Mesenchymal stem cell (in vitro differentiated cells and primary cell): Measurements from ENCODE around the gene TSC2.
A peak's percentile ranks its signal among the peaks of the same experiment; 100 is the strongest.
"Not testable (repeated sequence)": the region's sequence is repeated elsewhere in the genome, so short reads cannot be mapped to it uniquely, and the experiment has no call there.

Experiments
- DNase-seq: peaks from one replicate; pipeline ENCODE4 v3.0.0-alpha.2; 2013
- H2AFZ ChIP-seq: one replicate; pipeline ENCODE4 v1.6.1; 2013; ENCODE audit warnings: low read depth, mild to moderate bottlenecking, control low read depth, inconsistent platforms, low read length, moderate library complexity
- H2AK5ac ChIP-seq: 2 replicates; pipeline ENCODE4 v1.6.1; 2013; ENCODE audit warnings: low read length, moderate library complexity, mild to moderate bottlenecking, inconsistent platforms; ENCODE audit not compliant: severe bottlenecking
- H2BK120ac ChIP-seq: one replicate; pipeline ENCODE4 v1.6.1; 2013; ENCODE audit warnings: low read depth, mild to moderate bottlenecking, inconsistent platforms, low read length, moderate library complexity
- H2BK12ac ChIP-seq, 2 experiments: one replicate each; pipeline ENCODE4 v1.6.1; 2013; ENCODE audit warnings: inconsistent platforms in 2 of 2, low read length in 2 of 2, mild to moderate bottlenecking in 2 of 2, moderate library complexity in 2 of 2, control low read depth in 1 of 2
- H2BK15ac ChIP-seq: one replicate; pipeline ENCODE4 v1.6.1; 2013; ENCODE audit warnings: mild to moderate bottlenecking, low read depth, inconsistent platforms; ENCODE audit not compliant: poor library complexity, severe bottlenecking
- H2BK5ac ChIP-seq: 2 replicates; pipeline ENCODE4 v1.6.1; 2013; ENCODE audit warnings: low read depth, mild to moderate bottlenecking, low read length, control low read depth, inconsistent platforms; ENCODE audit not compliant: poor library complexity, severe bottlenecking
- H3K14ac ChIP-seq, 2 experiments: one replicate each; pipeline ENCODE4 v1.6.1; 2013; ENCODE audit warnings: inconsistent platforms in 2 of 2, low read length in 2 of 2, control low read depth in 1 of 2, mild to moderate bottlenecking in 1 of 2, moderate library complexity in 1 of 2
- H3K18ac ChIP-seq, 2 experiments: one replicate each; pipeline ENCODE4 v1.6.1; 2013; ENCODE audit warnings: inconsistent platforms in 2 of 2, low read length in 2 of 2, control low read depth in 1 of 2, low read depth in 1 of 2, mild to moderate bottlenecking in 1 of 2
- H3K23ac ChIP-seq, 2 experiments: one replicate each; pipeline ENCODE4 v1.6.1; 2013; ENCODE audit warnings: inconsistent platforms in 2 of 2, low read length in 2 of 2, mild to moderate bottlenecking in 2 of 2, moderate library complexity in 2 of 2, control low read depth in 1 of 2
- H3K27ac ChIP-seq: 2 replicates; pipeline ENCODE4 v1.5.1; 2013; ENCODE audit warnings: mild to moderate bottlenecking, moderate library complexity, low read length, control low read depth, inconsistent platforms; ENCODE audit not compliant: poor library complexity, severe bottlenecking
- H3K27me3 ChIP-seq, 2 experiments: 2 replicates each; pipeline versions ENCODE4 v1.6.1 to v1.7.0; 2013; ENCODE audit warnings: low read length in 2 of 2, mild to moderate bottlenecking in 2 of 2, moderate library complexity in 2 of 2, control low read depth in 1 of 2, inconsistent platforms in 1 of 2; ENCODE audit not compliant: control insufficient read depth in 1 of 2, insufficient read depth in 1 of 2
- H3K36me3 ChIP-seq, 2 experiments: 2 replicates each; pipeline versions ENCODE4 v1.6.1 to v1.7.0; 2013; ENCODE audit warnings: low read length in 2 of 2, control low read depth in 1 of 2, inconsistent platforms in 1 of 2, low read depth in 1 of 2, mild to moderate bottlenecking in 1 of 2; ENCODE audit not compliant: insufficient read depth in 2 of 2, control insufficient read depth in 1 of 2
- H3K4ac ChIP-seq, 2 experiments: one replicate each; pipeline ENCODE4 v1.6.1; 2013; ENCODE audit warnings: inconsistent platforms in 2 of 2, low read length in 2 of 2, mild to moderate bottlenecking in 2 of 2, moderate library complexity in 2 of 2, control low read depth in 1 of 2, low read depth in 1 of 2
- H3K4me1 ChIP-seq: 2 replicates; pipeline ENCODE4 v1.6.1; 2013; ENCODE audit warnings: low read depth, low read length, control low read depth; ENCODE audit not compliant: control insufficient read depth, insufficient read depth
- H3K4me2 ChIP-seq: 2 replicates; pipeline ENCODE4 v1.6.1; 2013; ENCODE audit warnings: low read length, mild to moderate bottlenecking, inconsistent platforms; ENCODE audit not compliant: poor library complexity, severe bottlenecking
- H3K4me3 ChIP-seq, 2 experiments: 2 replicates each; pipeline versions ENCODE4 v1.5.1 to v1.7.0; 2013; ENCODE audit warnings: low read length in 2 of 2, mild to moderate bottlenecking in 2 of 2, control low read depth in 1 of 2, low read depth in 1 of 2; ENCODE audit not compliant: insufficient read depth in 1 of 2
- H3K79me1 ChIP-seq: replicated peaks from 2 replicates; pipeline ENCODE4 v1.6.1; 2013; ENCODE audit warnings: mild to moderate bottlenecking, control low read depth, low read length, inconsistent platforms; ENCODE audit not compliant: poor library complexity, severe bottlenecking
- H3K9ac ChIP-seq: 2 replicates; pipeline ENCODE4 v1.7.0; 2013; ENCODE audit warnings: mild to moderate bottlenecking, low read length, moderate library complexity
- H3K9me3 ChIP-seq: 2 replicates; pipeline ENCODE4 v1.7.0; 2013; ENCODE audit warnings: mild to moderate bottlenecking, low read length; ENCODE audit not compliant: control insufficient read depth
- H4K8ac ChIP-seq: one replicate; pipeline ENCODE4 v1.6.1; 2013; ENCODE audit warnings: inconsistent platforms, mild to moderate bottlenecking, low read length, moderate library complexity
- H4K91ac ChIP-seq: one replicate; pipeline ENCODE4 v1.6.1; 2013; ENCODE audit warnings: mild to moderate bottlenecking, low read length, inconsistent platforms
- WGBS: methylation state at CpG from one replicate; pipeline ENCODE4 v1.1.7; 2013; ENCODE audit warnings: mixed read lengths; 5-methylcytosine and 5-hydroxymethylcytosine counted together

Gene TSC2

DNA sequence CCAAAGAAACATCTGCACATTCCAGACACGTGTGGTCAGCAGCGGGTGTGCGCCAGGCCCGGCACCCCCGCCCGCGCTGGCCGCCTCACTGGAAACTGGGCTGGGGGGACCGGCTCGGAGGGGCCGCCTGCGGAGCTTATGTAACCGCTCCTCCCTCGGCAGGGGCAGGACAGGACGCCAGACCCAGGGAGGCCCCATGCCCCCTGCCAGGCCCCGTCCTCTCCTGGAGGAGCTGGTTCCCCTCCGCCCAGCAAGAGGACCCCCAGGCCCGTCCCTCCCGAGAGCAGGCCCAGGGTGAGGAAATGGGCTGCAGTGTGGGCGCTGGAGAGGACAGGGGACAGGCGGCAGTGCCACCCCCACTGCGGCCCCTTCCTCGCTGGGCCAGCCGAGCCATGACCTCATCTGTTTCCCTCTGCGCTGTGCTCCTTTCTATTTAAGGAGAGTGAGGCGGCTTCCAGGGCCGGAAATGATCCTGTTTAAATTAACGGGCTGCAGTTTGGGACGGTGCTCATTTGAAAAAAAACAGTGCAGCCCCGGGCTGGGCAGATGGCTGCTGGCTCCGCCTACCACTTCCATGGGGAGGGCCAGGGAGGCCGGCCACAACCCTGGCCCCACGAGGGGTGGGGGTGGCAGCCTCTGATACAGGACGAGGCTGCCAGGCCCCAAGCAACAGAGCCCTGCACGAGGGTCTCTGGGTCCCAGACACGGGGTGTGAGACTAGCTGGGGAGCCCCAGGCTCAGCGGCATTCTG, 77.1 kb downstream of the TSC2 start:
- peak overlapping the region; percentile 95 for H4K8ac ChIP-seq
- peak overlapping the region in 1 of 2 experiments; percentile 65 for H3K4me3 ChIP-seq
- H2AK5ac ChIP-seq: peak overlapping the region; percentile 63
- peak overlapping the region; percentile 99 for H4K91ac ChIP-seq
- peak overlapping the region; percentile 95 for H2BK120ac ChIP-seq
- peak overlapping the region; percentile 77 to 87 for H2BK12ac ChIP-seq
- H3K9ac ChIP-seq: peak overlapping the region; percentile 82
- H3K27ac ChIP-seq: peak overlapping the region; percentile 96
- H2AFZ ChIP-seq, H3K36me3 ChIP-seq, H3K27me3 ChIP-seq, H3K9me3 ChIP-seq, H3K79me1 ChIP-seq, H3K23ac ChIP-seq: not testable (repeated sequence)
- peak overlapping the region in 1 of 2 experiments; percentile 59 for H3K14ac ChIP-seq
- peak overlapping the region; percentile 94 for H2BK5ac ChIP-seq
- WGBS: 2% methylated on average over 30 of the region's 37 CpGs
- H3K4ac ChIP-seq: peak overlapping the region; percentile 81 to 82
- peak overlapping the region; percentile 83 for H2BK15ac ChIP-seq
- peak overlapping the region; percentile 81 for H3K4me2 ChIP-seq
- H3K4me1 ChIP-seq: peaks cover 54% of the 10 kb centered on the region
- H3K18ac ChIP-seq: peak overlapping the region; percentile 96 to 97
- peak; percentile 88 for DNase-seq

GRCh38 chr16:2125609-2126008, 77.8 kb downstream of the TSC2 start:
- H3K27ac ChIP-seq: peak overlapping the region; percentile 96
- not testable (repeated sequence) for H3K9me3 ChIP-seq, H3K36me3 ChIP-seq, H3K23ac ChIP-seq, H3K79me1 ChIP-seq, DNase-seq, H2AFZ ChIP-seq, H3K27me3 ChIP-seq
- peak overlapping the region; percentile 86 to 93 for H2BK12ac ChIP-seq
- peak overlapping the region in 1 of 2 experiments; percentile 59 for H3K14ac ChIP-seq
- H2AK5ac ChIP-seq: peak overlapping the region; percentile 63
- H4K8ac ChIP-seq: peak overlapping the region; percentile 64
- peak overlapping the region; percentile 99 for H4K91ac ChIP-seq
- peak overlapping the region; percentile 98 for H2BK15ac ChIP-seq
- peak overlapping the region; percentile 61 for H2BK5ac ChIP-seq
- H3K4ac ChIP-seq: peak overlapping the region; percentile 49 to 82
- peak overlapping the region in 1 of 2 experiments; percentile 65 for H3K4me3 ChIP-seq
- H3K4me2 ChIP-seq: peak overlapping the region; percentile 44
- H3K9ac ChIP-seq: peak overlapping the region; percentile 82
- H3K4me1 ChIP-seq: peaks cover 55% of the 10 kb centered on the region
- peak overlapping the region; percentile 64 for H2BK120ac ChIP-seq
- peak overlapping the region; percentile 77 to 94 for H3K18ac ChIP-seq
- 73% methylated on average over 7 of the region's 11 CpGs for WGBS

- H3K36me3 ChIP-seq, H2BK5ac ChIP-seq, H2AFZ ChIP-seq, H3K27me3 ChIP-seq, H3K9me3 ChIP-seq, H2AK5ac ChIP-seq, H3K4me2 ChIP-seq, H3K14ac ChIP-seq, H3K4me3 ChIP-seq, H3K9ac ChIP-seq, DNase-seq, H3K23ac ChIP-seq, H3K79me1 ChIP-seq: not testable (repeated sequence)
- Histone ChIP-seq H2BK12ac (peak overlapping the region; percentile 59 to 67), H3K4ac (peak overlapping the region in 1 of 2 experiments; percentile 43), H2BK120ac (peak overlapping the region; percentile 49), H3K27ac (peak overlapping the region; percentile 96), H4K91ac (peak overlapping the region; percentile 99), H4K8ac (peak overlapping the region; percentile 55), H3K4me1 (peaks cover 55% of the 10 kb centered on the region), H2BK15ac (peak overlapping the region; percentile 98), H3K18ac (peak overlapping the region; percentile 14 to 54)
- 89% methylated on average over 21 of the region's 21 CpGs for WGBS
Measured at GRCh38 chr16:2126161-2126743, 78.5 kb downstream of the TSC2 start.

GRCh38 chr16:2126928-2127556, 79.3 kb downstream of the TSC2 start:
- 95% methylated on average over 24 of the region's 31 CpGs for WGBS
- not testable (repeated sequence) for H2BK15ac ChIP-seq, H3K23ac ChIP-seq, H3K4me2 ChIP-seq, H3K27me3 ChIP-seq, H2BK5ac ChIP-seq, H3K4me3 ChIP-seq, H3K36me3 ChIP-seq, H2AFZ ChIP-seq, DNase-seq, H3K9me3 ChIP-seq, H3K79me1 ChIP-seq
- Histone ChIP-seq H3K9ac (peak overlapping the region; percentile 32), H3K27ac (peak overlapping the region; percentile 17), H2BK120ac (peak overlapping the region; percentile 38), H3K4me1 (peaks cover 49% of the 10 kb centered on the region), H4K91ac (peak overlapping the region; percentile 93), H3K4ac (peak overlapping the region; percentile 39 to 71), H4K8ac (peak overlapping the region; percentile 85), H2BK12ac (peak overlapping the region; percentile 89 to 90), H3K18ac (peak overlapping the region; percentile 60 to 92), H2AK5ac (peak overlapping the region; percentile 28), H3K14ac (peak overlapping the region in 1 of 2 experiments; percentile 29)
